ENCODE data around the gene ALDOC. TPM values are rescaled to one million over a fixed set of nuclear protein-coding genes. Genes with fewer than 3 reads are reported as not detected.

The ALDOC gene
- total and polyA plus RNA-seq, 3 experiments from 2014 or later = 12.8 to 58.2 (median 13.6) TPM

- CTCF ChIA-PET = no interaction called here
- peaks cover 20 to 29% (median 24%) of the 10 kb centered on the region in 3 donors for H3K4me1 Mint-ChIP-seq
- no peaks in the 10 kb centered on the region for H3K4me1 ChIP-seq (ENCODE audit: insufficient read depth, low read length)
- no peaks in the 10 kb centered on the region for H3K27me3 ChIP-seq (ENCODE audit: insufficient read depth, low read length, poor library complexity, severe bottlenecking)
- no peaks in the 10 kb centered on the region for H3K27me3 Mint-ChIP-seq
- H3K4me3 Mint-ChIP-seq = no peak overlapping the region
- no peak overlapping the region for H3K27ac Mint-ChIP-seq
- no peak overlapping the region for H3K4me3 ChIP-seq (ENCODE audit: low read length)
- peaks cover 23% of the 10 kb centered on the region for H3K36me3 ChIP-seq (ENCODE audit: insufficient read depth, low read length)
- H3K27ac ChIP-seq (ENCODE audit: low read depth, low read length) = no peak overlapping the region
- H3K9me3 Mint-ChIP-seq = no peaks in the 10 kb centered on the region
- H3K36me3 Mint-ChIP-seq = peaks cover 0 to 64% (median 11%) of the 10 kb centered on the region in 3 donors
- no peaks in the 10 kb centered on the region for H3K9me3 ChIP-seq (ENCODE audit: low read length)
- POLR2A ChIA-PET = no interaction called here
- DNase-seq = no peak
Observed at GRCh38 chr17:28563475-28563874, 13.2 kb downstream of the ALDOC start.

GRCh38 chr17:28555022-28555421 is 21.7 kb downstream of the ALDOC start:
- Mint-ChIP-seq H3K36me3 (peaks cover 7 to 68% (median 35%) of the 10 kb centered on the region in 3 donors), H3K4me1 (peaks cover 26 to 28% (median 27%) of the 10 kb centered on the region in 3 donors), H3K4me3 (peak overlapping the region in 2 of 7 donors; percentile 19 to 43), H3K9me3 (no peaks in the 10 kb centered on the region), H3K27me3 (no peaks in the 10 kb centered on the region), H3K27ac (peak overlapping the region in 1 of 8 donors; percentile 71)
- H3K4me3 ChIP-seq (ENCODE audit: low read length) = no peak overlapping the region
- H3K27ac ChIP-seq (ENCODE audit: low read depth, low read length) = no peak overlapping the region
- CTCF ChIA-PET = no interaction called here
- H3K36me3 ChIP-seq (ENCODE audit: insufficient read depth, low read length) = peaks cover 51% of the 10 kb centered on the region
- DNase-seq = no peak
- H3K9me3 ChIP-seq (ENCODE audit: low read length) = no peaks in the 10 kb centered on the region
- H3K4me1 ChIP-seq (ENCODE audit: insufficient read depth, low read length) = peaks cover 19% of the 10 kb centered on the region
- POLR2A ChIA-PET = no interaction called here
- no peaks in the 10 kb centered on the region for H3K27me3 ChIP-seq (ENCODE audit: insufficient read depth, low read length, poor library complexity, severe bottlenecking)

GRCh38 chr17:28554565-28554964 is 22.1 kb downstream of the ALDOC start:
- Histone ChIP-seq H3K27ac (ENCODE audit: low read depth, low read length) (no peak overlapping the region), H3K9me3 (ENCODE audit: low read length) (no peaks in the 10 kb centered on the region), H3K4me3 (ENCODE audit: low read length) (no peak overlapping the region), H3K36me3 (ENCODE audit: insufficient read depth, low read length) (peaks cover 46% of the 10 kb centered on the region), H3K27me3 (ENCODE audit: insufficient read depth, low read length, poor library complexity, severe bottlenecking) (no peaks in the 10 kb centered on the region), H3K4me1 (ENCODE audit: insufficient read depth, low read length) (peaks cover 24% of the 10 kb centered on the region)
- DNase-seq = no peak
- Mint-ChIP-seq H3K9me3 (no peaks in the 10 kb centered on the region), H3K27ac (peak overlapping the region in 1 of 8 donors; percentile 71), H3K4me1 (peaks cover 31 to 33% (median 32%) of the 10 kb centered on the region in 3 donors), H3K36me3 (peaks cover 7 to 64% (median 33%) of the 10 kb centered on the region in 3 donors), H3K27me3 (no peaks in the 10 kb centered on the region), H3K4me3 (peak overlapping the region in 2 of 7 donors; percentile 43 to 65)
- POLR2A ChIA-PET = interaction anchor here (1.1 kb wide), 1 partner anchor 17 kb away, joined by 3 read pairs; the partner anchor contains the start of gene PIGS
- CTCF ChIA-PET = no interaction called here

GRCh38 chr17:28553000-28553505 is 23.6 kb downstream of the ALDOC start:
- Histone ChIP-seq H3K9me3 (ENCODE audit: low read length) (no peaks in the 10 kb centered on the region), H3K36me3 (ENCODE audit: insufficient read depth, low read length) (peaks cover 39% of the 10 kb centered on the region), H3K4me3 (ENCODE audit: low read length) (no peak overlapping the region), H3K27me3 (ENCODE audit: insufficient read depth, low read length, poor library complexity, severe bottlenecking) (no peaks in the 10 kb centered on the region), H3K27ac (ENCODE audit: low read depth, low read length) (no peak overlapping the region), H3K4me1 (ENCODE audit: insufficient read depth, low read length) (peaks cover 39% of the 10 kb centered on the region)
- Mint-ChIP-seq H3K9me3 (no peaks in the 10 kb centered on the region), H3K4me1 (peaks cover 46 to 48% (median 46%) of the 10 kb centered on the region in 3 donors), H3K27ac (peak overlapping the region; percentile 53 to 95 (median 87)), H3K27me3 (no peaks in the 10 kb centered on the region), H3K36me3 (peaks cover 7 to 54% (median 30%) of the 10 kb centered on the region in 3 donors), H3K4me3 (peak overlapping the region; percentile 84 to 93 (median 89))
- CTCF ChIA-PET = interaction anchor here (3.4 kb wide), 1 partner anchor 18 kb away, joined by 13 read pairs; the partner anchor contains the start of gene PIGS
- POLR2A ChIA-PET = interaction anchor here (0.6 kb wide), 1 partner anchor 47 kb away, joined by 4 read pairs; no protein-coding TSS in a partner anchor
- no peak for DNase-seq

GRCh38 chr17:28552176-28552999 is 24.3 kb downstream of the ALDOC start, which contains the start of gene UNC119:
UNC119 (minus strand) TSS chr17:28552624; CDS start chr17:28552557, 67 bp downstream.
- H3K9me3 ChIP-seq (ENCODE audit: low read length) = no peaks in the 10 kb centered on the region
- peak within 1 kb of the TSS; percentile 88 to 94 (median 92) for H3K4me3 Mint-ChIP-seq
- POLR2A ChIA-PET = interaction anchor here (0.6 kb wide), 1 partner anchor 48 kb away, joined by 4 read pairs; no protein-coding TSS in a partner anchor
- peaks cover 34% of the 10 kb centered on the region for H3K36me3 ChIP-seq (ENCODE audit: insufficient read depth, low read length)
- peak within 1 kb of the TSS; percentile 54 for H3K4me3 ChIP-seq (ENCODE audit: low read length)
- DNase-seq = peak; percentile 72 to 82 (median 75)
- H3K27me3 ChIP-seq (ENCODE audit: insufficient read depth, low read length, poor library complexity, severe bottlenecking) = no peaks in the 10 kb centered on the region
- peak within 1 kb of the TSS; percentile 87 to 98 (median 94) for H3K27ac Mint-ChIP-seq
- H3K27ac ChIP-seq (ENCODE audit: low read depth, low read length) = peak within 1 kb of the TSS; percentile 36
- no peaks in the 10 kb centered on the region for H3K27me3 Mint-ChIP-seq
- CTCF ChIA-PET = interaction anchor here (0.9 to 3.4 kb wide), 2 partner anchors 19 to 593 kb away, joined by 3 to 13 read pairs; partner anchors contain the start of gene PIGS
- H3K36me3 Mint-ChIP-seq = peaks cover 7 to 51% (median 26%) of the 10 kb centered on the region in 3 donors
- H3K4me1 Mint-ChIP-seq = peaks cover 47 to 54% (median 51%) of the 10 kb centered on the region in 3 donors
- no peaks in the 10 kb centered on the region for H3K9me3 Mint-ChIP-seq
- H3K4me1 ChIP-seq (ENCODE audit: insufficient read depth, low read length) = peaks cover 44% of the 10 kb centered on the region

GRCh38 chr17:28551421-28552175 is 25.1 kb downstream of the ALDOC start:
- no peaks in the 10 kb centered on the region for H3K27me3 Mint-ChIP-seq
- H3K4me1 Mint-ChIP-seq = peaks cover 47 to 54% (median 51%) of the 10 kb centered on the region in 3 donors
- CTCF ChIA-PET = interaction anchor here (0.9 to 3.4 kb wide), 3 partner anchors 17 to 594 kb away, joined by 3 to 13 read pairs (median 4); partner anchors contain the start of gene PIGS

GRCh38 chr17:28550858-28551257 is 25.8 kb downstream of the ALDOC start:
- Mint-ChIP-seq H3K27ac (peak overlapping the region; percentile 2 to 98 (median 91)), H3K4me3 (peak overlapping the region; percentile 58 to 94 (median 88)), H3K36me3 (peaks cover 3 to 42% (median 13%) of the 10 kb centered on the region in 3 donors), H3K9me3 (no peaks in the 10 kb centered on the region), H3K4me1 (peaks cover 47 to 54% (median 51%) of the 10 kb centered on the region in 3 donors), H3K27me3 (no peaks in the 10 kb centered on the region)
- Histone ChIP-seq H3K27ac (ENCODE audit: low read depth, low read length) (no peak overlapping the region), H3K4me1 (ENCODE audit: insufficient read depth, low read length) (peaks cover 44% of the 10 kb centered on the region), H3K36me3 (ENCODE audit: insufficient read depth, low read length) (peaks cover 19% of the 10 kb centered on the region), H3K9me3 (ENCODE audit: low read length) (no peaks in the 10 kb centered on the region), H3K27me3 (ENCODE audit: insufficient read depth, low read length, poor library complexity, severe bottlenecking) (no peaks in the 10 kb centered on the region), H3K4me3 (ENCODE audit: low read length) (no peak overlapping the region)
- ChIA-PET POLR2A (interaction anchor here (0.8 to 1.2 kb wide), 2 partner anchors 26 to 49 kb away, joined by 3 to 5 read pairs; partner anchors contain the start of gene ALDOC), CTCF (interaction anchor here (1.1 to 3.4 kb wide), 2 partner anchors 18 to 21 kb away, joined by 4 to 13 read pairs; partner anchors contain the start of gene PIGS)
- no peak for DNase-seq

More at GRCh38 chr17:28551421-28552175, 25.1 kb downstream of the ALDOC start:
- POLR2A ChIA-PET = interaction anchor here (1.2 kb wide), 1 partner anchor 48 kb away, joined by 5 read pairs; no protein-coding TSS in a partner anchor
- H3K27ac Mint-ChIP-seq = peak overlapping the region; percentile 79 to 98 (median 92)
- peaks cover 3 to 47% (median 20%) of the 10 kb centered on the region in 3 donors for H3K36me3 Mint-ChIP-seq
- peaks cover 44% of the 10 kb centered on the region for H3K4me1 ChIP-seq (ENCODE audit: insufficient read depth, low read length)
- H3K9me3 ChIP-seq (ENCODE audit: low read length) = no peaks in the 10 kb centered on the region
- no peak for DNase-seq
- H3K27ac ChIP-seq (ENCODE audit: low read depth, low read length) = peak overlapping the region; percentile 36
- H3K4me3 ChIP-seq (ENCODE audit: low read length) = peak overlapping the region; percentile 54
- peaks cover 26% of the 10 kb centered on the region for H3K36me3 ChIP-seq (ENCODE audit: insufficient read depth, low read length)
- H3K27me3 ChIP-seq (ENCODE audit: insufficient read depth, low read length, poor library complexity, severe bottlenecking) = no peaks in the 10 kb centered on the region
- H3K4me3 Mint-ChIP-seq = peak overlapping the region; percentile 79 to 94 (median 88)
- no peaks in the 10 kb centered on the region for H3K9me3 Mint-ChIP-seq

Measured in CD8-positive, alpha-beta memory T cell (primary cell).